NK-92 treated with Interleukin-12 subunit alpha and Interleukin-12 subunit beta, amount 100 ng/mL, for 24 hours (cell line): ENCODE data around the gene PSMD14.

Source experiments
- DNase-seq: peaks from one replicate; lab custom pipeline; 2025; lab: John Stamatoyannopoulos, UW

PSMD14 gene

GRCh38 chr2:161419638-161420190 lies 111.5 kb downstream of the PSMD14 start:
- DNase-seq = no peak

GRCh38 chr2:161420406-161421074 lies 112.3 kb downstream of the PSMD14 start:
- DNase-seq = no peak

- DNase-seq = no peak
These were observed 113.5 kb downstream of the PSMD14 start for GRCh38 chr2:161421686-161422085.

GRCh38 chr2:161422816-161423403 lies 114.7 kb downstream of the PSMD14 start:
- no peak for DNase-seq

GRCh38 chr2:161423421-161424393 lies 115.5 kb downstream of the PSMD14 start:
- no peak for DNase-seq

GRCh38 chr2:161424394-161424769 lies 116.2 kb downstream of the PSMD14 start:
- no peak for DNase-seq

GRCh38 chr2:161424891-161425727 lies 116.9 kb downstream of the PSMD14 start:
- DNase-seq = no peak

- DNase-seq = no peak
These were observed 117.7 kb downstream of the PSMD14 start for GRCh38 chr2:161425728-161426454.

- no peak for DNase-seq
These were observed 118.3 kb downstream of the PSMD14 start for GRCh38 chr2:161426455-161426921.

GRCh38 chr2:161426922-161427663 lies 118.9 kb downstream of the PSMD14 start:
- no peak for DNase-seq

GRCh38 chr2:161427664-161428587 lies 119.7 kb downstream of the PSMD14 start:
- no peak for DNase-seq

- DNase-seq = no peak
These were observed 122.2 kb downstream of the PSMD14 start for GRCh38 chr2:161430386-161430785.

GRCh38 chr2:161432107-161432506 lies 123.9 kb downstream of the PSMD14 start:
- no peak for DNase-seq

- no peak for DNase-seq
These were observed 125.9 kb downstream of the PSMD14 start for GRCh38 chr2:161434118-161434517.

- no peak for DNase-seq
These were observed 128.2 kb downstream of the PSMD14 start for GRCh38 chr2:161436411-161436810.

- DNase-seq = no peak
These were observed 130.4 kb downstream of the PSMD14 start for GRCh38 chr2:161438598-161438997.

- no peak for DNase-seq
These were observed 136.9 kb downstream of the PSMD14 start for GRCh38 chr2:161445097-161445496.

- DNase-seq = no peak
These were observed 140.2 kb downstream of the PSMD14 start for GRCh38 chr2:161448431-161448830.
